HPDE6-E6E7 (cell line): ENCODE measurements around the gene KIAA1210.
A peak's percentile ranks its signal among the peaks of the same experiment; 100 is the strongest.

Experiments
- DNase-seq: peaks from one replicate; pipeline ENCODE4 v3.0.0; 2011; ENCODE audit warnings: missing footprints; ENCODE audit errors: extremely low spot score

Gene KIAA1210

GRCh38 chrX:119127650-119128049, at the start of gene KIAA1210:
Gene KIAA1210, minus strand, starts transcription at chrX:119127812. Its CDS starts 4,170 bp downstream, at chrX:119123642.
- DNase-seq, result no peak

- DNase-seq, result no peak
Measured at GRCh38 chrX:119177278-119177677, 49.7 kb upstream of the KIAA1210 start.

- DNase-seq, result no peak
Measured at GRCh38 chrX:119174900-119175299, 47.3 kb upstream of the KIAA1210 start.

- no peak for DNase-seq
Measured at GRCh38 chrX:119168104-119168503, 40.5 kb upstream of the KIAA1210 start.

GRCh38 chrX:119158226-119158625, 30.6 kb upstream of the KIAA1210 start:
- DNase-seq, result no peak

- DNase-seq, result no peak
Measured at GRCh38 chrX:119156241-119156640, 28.6 kb upstream of the KIAA1210 start.

- no peak for DNase-seq
Measured at GRCh38 chrX:119155416-119156035, 27.9 kb upstream of the KIAA1210 start.

GRCh38 chrX:119151051-119151380, 23.4 kb upstream of the KIAA1210 start:
- no peak for DNase-seq

GRCh38 chrX:119150163-119151050, 22.8 kb upstream of the KIAA1210 start:
- no peak for DNase-seq

- DNase-seq, result no peak
Measured at GRCh38 chrX:119147486-119147885, 19.9 kb upstream of the KIAA1210 start.

- peak; percentile 6 for DNase-seq
Measured at GRCh38 chrX:119145241-119145653, 17.6 kb upstream of the KIAA1210 start.

- DNase-seq, result no peak
Measured at GRCh38 chrX:119134466-119134865, 6.9 kb upstream of the KIAA1210 start.

- no peak for DNase-seq
Measured at GRCh38 chrX:119132961-119133360, 5.3 kb upstream of the KIAA1210 start.

GRCh38 chrX:119132316-119132715, 4.7 kb upstream of the KIAA1210 start:
- DNase-seq, result no peak

- no peak for DNase-seq
Measured at GRCh38 chrX:119130911-119131310, 3.3 kb upstream of the KIAA1210 start.

- no peak for DNase-seq
Measured at GRCh38 chrX:119121341-119121740, 6.3 kb downstream of the KIAA1210 start.

- DNase-seq, result peak; percentile 14
Measured at GRCh38 chrX:119118780-119119395, 8.7 kb downstream of the KIAA1210 start.

GRCh38 chrX:119107206-119107605, 20.4 kb downstream of the KIAA1210 start:
- DNase-seq, result no peak

GRCh38 chrX:119105826-119106225, 21.8 kb downstream of the KIAA1210 start:
- no peak for DNase-seq

- no peak for DNase-seq
Measured at GRCh38 chrX:119101168-119101567, 26.4 kb downstream of the KIAA1210 start.

GRCh38 chrX:119095936-119096335, 31.7 kb downstream of the KIAA1210 start:
- no peak for DNase-seq

- DNase-seq, result no peak
Measured at GRCh38 chrX:119094819-119095218, 32.8 kb downstream of the KIAA1210 start.
